NCI-H2171 (cell line): Measurements from ENCODE around the gene PHF24.
"Not testable (repeated sequence)": the region's sequence is repeated elsewhere in the genome, so short reads cannot be mapped to it uniquely, and the experiment has no call there.

Experiments used
- DNase-seq: peaks from one replicate; lab custom pipeline; 2025; lab: John Stamatoyannopoulos, UW

PHF24 gene

DNA sequence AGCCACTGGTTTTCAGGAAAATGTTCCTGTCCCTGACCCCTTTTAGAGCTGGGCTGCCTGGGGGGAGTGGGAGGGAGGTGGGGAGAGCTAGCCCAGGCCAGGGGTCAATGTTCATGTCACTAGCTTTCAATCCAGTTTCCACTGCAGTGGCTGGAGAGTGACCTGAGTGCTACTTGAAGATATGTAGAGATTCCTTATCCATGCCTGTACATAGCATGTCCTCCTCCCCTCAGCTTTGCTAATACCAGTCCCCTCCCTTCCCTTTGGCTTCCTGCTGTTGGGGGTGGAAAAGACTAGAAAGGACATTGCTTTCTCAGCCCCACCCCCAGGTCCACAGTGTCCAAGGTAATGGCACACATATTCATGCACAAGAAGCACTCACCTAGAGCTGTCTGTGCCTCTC is 39.3 kb downstream of the PHF24 start:
- no peak for DNase-seq

DNA sequence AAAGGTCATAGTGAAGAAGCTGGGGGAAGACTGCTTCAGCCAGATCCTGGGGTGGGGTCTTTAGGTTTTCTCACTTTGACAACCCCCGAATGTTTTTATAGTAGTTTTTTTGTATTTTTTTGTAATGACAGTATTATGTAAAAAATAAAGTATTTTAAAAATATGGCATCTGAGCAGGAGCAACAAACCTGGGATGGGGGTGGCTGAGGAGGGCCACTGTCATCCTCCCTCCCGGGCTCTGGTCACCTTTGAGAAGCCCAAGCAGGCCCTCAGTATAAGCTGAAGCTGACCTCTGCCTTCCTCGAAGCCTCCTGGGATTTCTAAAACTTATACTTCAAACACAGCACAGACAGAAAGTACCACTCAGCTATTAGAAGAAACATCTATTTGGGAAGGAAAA is 40.2 kb downstream of the PHF24 start:
- no peak for DNase-seq

- no peak for DNase-seq
Observed at GRCh38 chr9:34999576-34999975, 41.5 kb downstream of the PHF24 start.

DNA sequence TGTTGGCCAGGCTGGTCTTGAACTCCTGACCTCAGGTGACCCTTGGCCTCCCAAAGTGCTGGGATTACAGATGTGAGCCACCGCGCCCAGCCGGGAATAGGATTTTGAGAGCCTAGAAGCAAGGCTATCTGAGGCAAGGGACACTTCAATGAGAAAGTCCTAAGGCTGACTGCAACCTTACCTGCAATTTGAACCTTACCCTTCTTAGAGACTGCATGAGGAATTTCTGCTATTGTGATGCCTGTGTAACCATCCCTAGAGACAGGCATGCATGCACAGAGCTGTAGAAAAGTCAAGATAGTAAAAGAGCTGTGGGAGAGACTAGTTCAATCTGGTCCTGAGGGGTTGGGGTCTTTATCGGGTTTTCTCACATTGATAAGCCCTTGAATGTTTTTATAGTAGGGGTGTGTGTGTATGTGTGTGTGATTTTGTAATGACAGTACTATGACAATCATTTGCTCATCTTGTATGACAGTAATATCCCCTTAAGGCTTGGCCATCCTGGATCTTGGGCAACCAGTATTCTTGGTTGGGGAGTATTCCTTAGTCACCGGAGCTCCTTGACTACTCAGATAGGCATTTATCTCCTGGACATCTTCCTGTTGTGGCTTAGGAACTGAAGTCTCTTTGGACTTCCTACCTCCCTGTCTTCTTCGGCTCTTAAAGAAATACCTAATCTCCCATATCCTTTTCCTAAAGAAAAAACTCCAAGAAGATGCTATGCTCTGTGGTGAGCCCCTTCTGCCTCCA is 42.6 kb downstream of the PHF24 start:
- DNase-seq = no peak

GRCh38 chr9:35001285-35001677 is 43.2 kb downstream of the PHF24 start:
- no peak for DNase-seq

DNA sequence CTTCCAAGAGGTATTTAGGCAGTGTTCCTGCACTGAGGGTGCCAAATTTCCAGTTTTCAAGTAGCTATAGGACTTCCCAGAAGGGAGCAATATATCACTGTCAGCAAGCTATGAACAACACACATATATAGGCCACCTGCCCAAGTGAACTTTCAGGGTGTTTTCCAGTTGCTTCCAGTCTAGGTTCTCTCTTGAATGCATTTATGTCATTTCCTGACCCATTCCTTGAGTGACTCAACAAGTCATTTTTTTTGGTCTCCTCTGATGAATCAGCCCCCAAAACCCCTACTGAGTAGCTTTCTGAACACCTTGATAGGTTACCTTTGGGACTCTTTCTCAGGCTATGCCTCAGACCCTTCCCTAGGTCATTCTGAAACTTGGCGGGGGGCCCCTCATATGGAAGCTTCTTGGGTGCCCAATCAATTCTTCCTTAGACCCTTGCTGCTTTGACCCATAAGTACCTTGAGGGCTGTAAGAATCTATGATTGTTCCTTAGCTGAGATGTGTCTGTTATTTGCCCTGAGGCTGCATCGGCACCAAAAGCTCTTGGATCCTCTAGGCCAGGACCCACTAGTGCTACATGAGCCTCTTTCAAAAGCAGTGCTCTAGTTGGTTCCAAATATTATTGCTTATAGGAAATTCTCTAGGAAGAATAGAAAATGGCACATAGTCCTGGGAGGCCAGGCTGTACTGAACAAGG is 43.9 kb downstream of the PHF24 start:
- no peak for DNase-seq

DNA sequence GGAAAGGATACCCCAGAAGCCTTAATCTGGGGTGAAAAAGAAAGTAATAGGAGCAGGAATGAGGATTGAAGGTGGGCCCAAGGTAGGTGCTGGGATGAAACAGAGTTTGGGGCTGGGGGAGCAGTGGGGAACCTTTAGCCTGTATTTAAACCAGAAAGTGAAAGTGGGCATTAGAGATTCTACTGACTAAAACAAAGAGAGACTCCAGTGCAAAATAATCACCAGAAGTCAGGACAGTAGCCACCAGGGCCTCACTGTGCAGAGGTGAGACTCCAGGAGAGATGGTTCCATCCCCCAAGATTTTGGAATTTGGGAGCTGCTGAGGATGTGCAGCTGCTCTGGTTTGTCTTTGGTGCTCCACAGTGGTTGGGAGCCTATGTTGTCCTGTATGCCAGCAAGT is 44.5 kb downstream of the PHF24 start:
- no peak for DNase-seq

DNA sequence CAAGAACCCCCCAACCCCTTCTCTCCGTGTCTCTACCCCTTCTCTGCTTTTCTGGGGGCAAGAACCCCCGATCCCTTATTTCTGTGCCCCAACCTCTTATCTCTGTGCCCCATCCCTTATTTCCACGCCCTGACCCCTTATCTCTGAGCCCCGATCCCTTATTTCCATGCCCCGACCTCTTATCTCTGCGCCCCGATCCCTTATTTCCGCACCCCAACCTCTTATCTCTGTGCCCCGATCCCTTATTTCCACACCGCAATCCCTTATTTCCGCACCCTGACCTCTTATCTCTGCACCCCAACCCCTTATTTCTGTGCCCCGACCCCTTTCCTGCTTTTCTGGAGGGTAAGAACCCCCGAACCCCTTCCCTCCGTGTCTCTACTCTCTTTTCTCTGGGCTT is 46.2 kb downstream of the PHF24 start:
- DNase-seq = not testable (repeated sequence)

- DNase-seq = no peak
Observed at GRCh38 chr9:35010351-35010958, 52.4 kb downstream of the PHF24 start.

DNA sequence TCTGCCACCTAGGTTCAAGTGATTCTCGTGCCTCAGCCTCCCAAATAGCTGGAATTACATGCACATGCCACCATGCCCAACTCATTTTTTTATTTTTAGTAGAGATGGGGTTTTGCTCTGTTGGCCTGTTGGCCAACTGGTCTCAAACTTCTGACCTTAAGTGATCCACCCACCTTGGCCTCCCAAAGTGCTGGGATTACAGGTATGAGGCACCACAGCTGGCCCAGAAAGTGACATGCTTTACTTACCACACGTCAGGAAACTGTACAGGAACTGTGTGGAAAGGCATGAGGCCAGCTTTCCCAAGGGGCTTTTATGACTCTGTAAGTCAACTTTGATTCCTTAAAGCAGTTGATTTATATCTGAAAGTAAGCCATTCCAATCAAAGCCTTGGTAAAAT is 56.4 kb downstream of the PHF24 start:
- no peak for DNase-seq

DNA sequence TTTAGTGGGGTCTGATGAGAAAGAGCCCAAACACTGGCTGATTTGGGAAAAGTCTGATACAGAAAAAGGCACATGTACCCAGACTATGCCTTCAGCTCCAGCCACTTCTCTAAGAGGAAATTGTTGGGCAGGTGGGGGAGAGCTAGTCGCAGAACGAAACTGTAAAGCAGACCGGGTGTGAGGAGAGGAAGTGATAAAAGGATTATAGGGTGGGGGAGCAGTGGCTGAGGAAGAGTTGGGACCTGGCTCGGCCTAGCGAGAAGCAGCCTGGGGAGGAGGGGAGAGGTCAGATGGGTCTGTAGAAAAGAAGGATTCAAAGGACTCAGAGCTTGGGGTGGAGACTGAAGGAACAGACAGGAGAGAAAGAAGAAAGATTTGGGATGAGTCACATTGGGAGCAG is 65.4 kb downstream of the PHF24 start:
- not testable (repeated sequence) for DNase-seq

GRCh38 chr9:35026671-35027070 is 68.6 kb downstream of the PHF24 start:
- DNase-seq = no peak

DNA sequence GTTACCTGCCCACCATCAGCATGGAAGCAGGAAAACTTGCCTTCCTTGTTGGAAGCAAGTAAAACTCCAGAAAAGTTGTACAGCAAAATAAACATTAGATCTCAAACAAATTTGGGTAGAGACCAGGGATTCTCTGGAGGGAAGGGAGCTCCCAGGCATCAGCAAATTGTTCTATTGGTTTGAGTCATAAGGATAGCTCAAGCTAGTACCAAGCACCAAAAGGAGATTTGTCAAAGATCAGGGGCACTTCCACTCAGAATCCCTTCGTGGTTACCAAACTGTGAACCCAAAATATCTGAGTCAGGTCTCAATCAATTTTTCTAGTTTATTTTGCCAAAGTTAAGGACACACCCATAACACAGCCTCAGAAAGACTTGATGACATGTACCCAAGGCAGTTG is 69.3 kb downstream of the PHF24 start:
- DNase-seq = no peak

DNA sequence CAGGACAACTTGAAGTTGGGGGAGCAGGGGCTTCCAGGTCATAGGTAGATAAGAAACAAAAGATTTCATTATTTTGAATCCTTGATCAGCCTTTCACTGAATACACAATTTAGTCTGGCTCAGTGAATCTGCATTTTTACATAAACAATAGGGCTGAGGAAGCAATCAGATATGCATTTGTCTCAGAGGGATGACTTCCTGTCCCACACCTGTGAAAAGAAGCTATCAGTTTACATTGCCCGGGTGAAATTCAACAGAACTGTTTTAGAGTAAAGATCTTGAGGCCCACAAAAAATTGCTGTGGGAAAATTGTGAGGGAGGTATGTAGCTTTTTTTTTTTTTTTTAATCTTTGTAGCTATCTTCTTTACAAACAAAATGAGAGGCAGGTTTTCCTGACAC is 69.8 kb downstream of the PHF24 start:
- DNase-seq = no peak

DNA sequence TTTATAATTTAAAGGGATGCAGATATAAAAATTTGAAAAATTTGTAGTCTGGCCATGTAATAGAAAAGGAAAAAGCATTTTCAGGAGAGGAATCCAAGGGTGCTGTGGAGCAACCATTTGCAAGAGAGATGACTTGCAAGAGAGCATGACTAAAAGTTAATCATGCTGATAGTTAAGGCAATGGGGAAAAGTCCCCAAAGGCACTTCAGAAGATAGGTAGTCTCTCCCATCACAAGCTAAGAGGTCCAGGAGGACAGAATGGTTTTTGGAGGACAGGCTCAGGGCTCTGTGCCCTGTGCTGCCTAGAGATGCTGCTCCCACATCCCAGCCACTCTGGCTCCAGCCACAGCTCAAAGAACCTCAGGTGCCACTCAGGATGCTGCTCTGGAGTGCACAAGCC is 70.3 kb downstream of the PHF24 start:
- no peak for DNase-seq

DNA sequence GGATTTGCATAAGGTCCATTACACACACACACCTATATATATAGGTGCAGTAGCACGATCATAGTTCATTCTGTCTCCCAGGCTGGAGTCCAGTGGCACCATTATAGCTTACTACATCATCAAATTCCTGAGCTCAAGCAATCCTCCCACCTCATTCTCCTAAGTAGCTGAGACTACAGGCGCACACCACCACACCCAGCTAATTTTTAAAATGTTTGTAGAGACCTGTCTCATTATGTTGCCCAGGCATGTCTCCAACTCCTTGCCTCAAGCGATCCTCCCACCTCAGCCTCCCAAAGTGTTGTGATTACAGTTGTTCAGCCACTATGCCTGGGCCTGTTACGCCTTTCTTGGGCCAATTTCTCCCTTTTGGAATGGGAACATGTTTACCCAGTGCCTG is 71.2 kb downstream of the PHF24 start:
- DNase-seq = no peak

DNA sequence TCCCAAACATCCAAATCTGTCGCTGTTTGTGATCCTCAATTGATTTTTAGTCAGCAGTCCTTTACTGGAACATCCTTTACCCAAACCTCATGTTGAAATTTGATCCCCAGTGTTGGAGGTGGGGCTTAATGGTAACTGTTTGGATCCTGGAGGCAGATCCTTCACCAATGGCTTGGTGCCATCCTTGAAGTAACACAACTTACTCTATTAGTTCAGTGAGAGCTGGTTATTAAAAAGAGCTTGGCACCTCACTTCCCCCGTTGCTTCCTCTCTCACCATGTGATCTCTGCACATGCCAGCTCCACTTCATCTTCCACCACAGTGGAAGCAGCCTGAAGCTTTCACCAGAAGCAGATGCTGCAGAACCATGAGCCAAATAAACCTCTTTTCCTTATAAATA is 71.8 kb downstream of the PHF24 start:
- no peak for DNase-seq
